DMS53 treated with DMSO at 0.1 percent for 48 hours (cell line): ENCODE measurements around the gene ATG10.
A peak's percentile ranks its signal among the peaks of the same experiment; 100 is the strongest.

Source experiments
- DNase-seq: peaks from one replicate; lab custom pipeline; 2025; ENCODE audit not compliant: unreplicated experiment; lab: John Stamatoyannopoulos, UW

Gene ATG10

DNA sequence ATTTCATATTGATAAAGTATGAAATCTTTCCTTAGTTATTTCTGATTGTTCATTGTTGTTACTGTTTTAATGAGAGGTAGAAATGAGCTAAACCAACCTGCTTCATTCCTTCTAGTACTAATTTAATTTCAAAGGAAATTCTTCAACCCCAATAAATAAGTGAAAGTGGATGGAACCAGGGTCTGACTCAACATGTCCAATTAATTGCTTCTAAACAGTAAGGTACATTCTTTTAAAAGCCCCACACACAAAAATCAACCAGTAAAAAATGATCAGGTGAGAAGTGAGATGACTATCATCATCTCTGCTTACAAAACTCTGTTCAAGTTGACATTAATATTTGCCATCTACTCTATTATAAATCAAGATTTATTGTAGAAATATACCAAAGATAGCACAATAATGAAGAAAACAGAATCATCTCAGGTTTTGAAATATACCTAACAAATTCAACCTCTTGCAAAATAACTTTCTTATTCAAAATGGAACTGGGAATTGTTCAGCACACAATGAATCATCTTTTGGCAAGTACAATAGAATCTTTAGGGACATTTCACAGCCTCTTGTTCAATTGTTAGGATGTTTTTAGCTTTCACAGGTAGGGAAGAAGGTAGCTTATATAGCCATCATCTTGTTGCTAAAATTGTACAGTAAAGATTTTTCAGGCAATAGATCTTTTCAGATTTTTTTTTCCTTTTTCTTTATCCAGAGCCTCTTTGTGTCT lies 191.8 kb downstream of the ATG10 start:
- no peak for DNase-seq

- peak; percentile 29 for DNase-seq
Measured at GRCh38 chr5:82164176-82164976, 192.6 kb downstream of the ATG10 start.

DNA sequence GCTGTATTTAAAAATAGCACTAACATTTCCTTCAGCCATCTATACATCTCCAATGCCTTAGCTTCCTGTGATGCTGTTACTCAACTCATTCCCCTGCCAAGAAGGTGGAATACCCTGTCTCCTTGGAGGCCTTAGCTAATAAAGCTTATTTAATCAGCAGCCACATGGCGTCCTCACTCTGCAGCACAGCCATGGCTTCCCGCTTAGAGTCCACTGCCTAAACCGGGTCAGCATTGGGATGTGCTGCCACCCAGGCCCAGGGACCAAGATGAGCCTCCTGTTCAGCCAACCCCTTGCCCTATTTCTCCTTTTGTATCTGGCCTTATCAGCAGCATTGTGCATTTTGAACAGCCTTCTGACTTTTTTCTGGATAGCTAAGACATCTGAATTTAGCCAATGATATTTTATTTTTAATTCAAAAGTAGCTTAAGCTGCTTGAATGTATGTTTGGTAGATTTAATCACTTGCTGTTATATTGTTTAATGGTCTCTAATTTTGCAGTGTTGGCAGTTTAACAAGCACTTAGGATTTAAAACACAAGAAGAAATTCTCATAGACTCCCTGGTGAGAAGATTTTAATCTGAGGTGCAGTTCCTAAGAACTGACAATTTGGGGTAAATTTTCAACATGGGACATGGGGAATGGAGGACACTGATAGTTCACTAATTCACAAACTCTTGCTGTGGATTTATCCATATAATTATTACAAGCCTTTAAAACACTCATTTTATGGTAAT lies 193.3 kb downstream of the ATG10 start:
- peak; percentile 12 for DNase-seq

DNA sequence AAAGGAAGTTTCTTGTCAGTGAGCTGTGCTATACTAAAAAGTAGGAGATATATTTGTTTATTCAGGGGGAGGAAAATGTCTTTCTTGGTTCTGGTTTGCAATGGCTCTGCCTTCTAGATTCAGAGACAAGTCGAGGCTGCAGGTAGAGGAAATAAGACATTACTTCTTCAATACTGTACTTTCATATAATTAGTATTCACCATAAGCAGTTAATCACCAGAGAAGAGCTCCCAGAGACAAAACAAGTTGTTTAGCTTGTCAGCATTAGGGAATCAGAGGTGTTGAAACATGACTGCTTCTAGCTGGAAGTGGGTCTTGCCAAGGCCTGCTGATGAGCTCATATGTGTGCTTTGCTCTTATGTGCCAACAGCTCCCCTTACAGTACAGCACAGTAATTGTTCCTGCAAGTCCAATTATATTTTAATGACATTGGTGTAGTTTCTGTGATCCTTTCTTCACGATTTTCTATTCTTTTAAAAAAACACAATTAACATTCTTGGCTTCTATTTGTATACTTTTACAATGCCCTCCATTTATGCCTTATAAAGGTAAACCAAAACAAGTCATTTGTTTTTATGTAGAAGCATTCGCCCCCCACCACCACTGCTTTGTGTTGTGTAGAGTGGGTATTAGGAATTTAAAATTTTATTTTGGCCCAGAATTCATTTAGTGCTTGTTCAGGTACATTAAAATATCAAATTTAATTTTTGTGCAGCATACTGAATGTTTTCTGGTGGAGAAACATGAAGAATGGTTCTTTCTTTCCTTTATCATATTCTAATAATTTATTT lies 194.1 kb downstream of the ATG10 start:
- DNase-seq: peak; percentile 86

- DNase-seq: no peak
Measured at GRCh38 chr5:82167372-82167935, 195.6 kb downstream of the ATG10 start.

DNA sequence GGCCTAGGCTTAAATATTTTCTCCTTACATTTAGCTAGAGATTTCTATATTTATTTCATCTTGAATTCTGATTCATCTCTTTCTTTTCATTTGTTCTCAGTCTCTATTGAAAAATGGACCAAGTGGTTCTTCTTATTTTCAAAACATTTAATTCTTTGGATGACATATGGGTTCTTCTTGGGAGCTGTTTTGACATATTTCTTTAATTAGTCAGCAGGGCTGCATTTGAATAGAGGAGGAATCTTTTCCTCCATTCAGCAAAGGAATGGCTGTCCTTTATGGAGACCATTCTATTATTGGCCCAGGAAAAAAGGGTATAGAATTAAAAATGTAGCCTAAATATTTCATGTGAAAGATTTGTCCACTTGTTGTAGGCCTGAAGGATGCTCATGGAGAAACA lies 196.5 kb downstream of the ATG10 start:
- DNase-seq: no peak

DNA sequence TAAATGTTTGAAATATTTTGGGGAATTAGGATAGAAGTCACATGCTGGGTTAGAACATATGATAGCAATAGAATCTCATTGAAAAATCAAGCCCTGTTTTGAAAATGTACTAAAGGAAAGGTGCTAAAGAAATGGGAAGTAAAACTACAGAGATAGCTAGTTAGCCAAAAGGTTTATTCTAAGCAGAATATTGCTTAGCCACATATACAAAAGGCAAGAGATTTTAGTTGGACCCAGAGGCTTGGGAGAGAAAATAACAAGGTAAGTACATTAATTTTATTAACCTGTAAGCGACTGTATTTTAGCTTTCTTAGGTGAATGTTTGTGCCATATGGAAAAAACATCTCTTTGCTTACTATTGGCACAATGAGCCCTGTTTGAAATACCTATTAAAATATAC lies 198.1 kb downstream of the ATG10 start:
- no peak for DNase-seq

- DNase-seq: peak; percentile 23
Measured at GRCh38 chr5:82174128-82174918, 202.5 kb downstream of the ATG10 start.

DNA sequence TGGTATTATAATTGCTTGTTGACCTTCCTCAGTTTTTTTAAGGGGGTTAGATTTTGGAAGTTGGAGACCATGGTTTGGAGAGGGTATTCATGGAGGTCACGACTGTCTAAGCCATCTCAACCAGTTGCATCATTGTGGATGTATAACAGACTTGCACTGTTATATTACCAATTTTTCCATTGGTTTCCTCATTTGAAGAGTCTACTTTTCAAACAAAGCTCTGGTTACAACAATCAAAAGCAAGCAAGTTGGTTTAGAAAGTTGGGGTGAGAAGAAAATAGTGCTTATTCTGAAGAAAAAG lies 203.0 kb downstream of the ATG10 start:
- DNase-seq: no peak

GRCh38 chr5:82176115-82176814 lies 204.4 kb downstream of the ATG10 start:
- DNase-seq: no peak

- no peak for DNase-seq
Measured at GRCh38 chr5:82178378-82178777, 206.6 kb downstream of the ATG10 start.

- no peak for DNase-seq
Measured at GRCh38 chr5:82182662-82183061, 210.8 kb downstream of the ATG10 start.

DNA sequence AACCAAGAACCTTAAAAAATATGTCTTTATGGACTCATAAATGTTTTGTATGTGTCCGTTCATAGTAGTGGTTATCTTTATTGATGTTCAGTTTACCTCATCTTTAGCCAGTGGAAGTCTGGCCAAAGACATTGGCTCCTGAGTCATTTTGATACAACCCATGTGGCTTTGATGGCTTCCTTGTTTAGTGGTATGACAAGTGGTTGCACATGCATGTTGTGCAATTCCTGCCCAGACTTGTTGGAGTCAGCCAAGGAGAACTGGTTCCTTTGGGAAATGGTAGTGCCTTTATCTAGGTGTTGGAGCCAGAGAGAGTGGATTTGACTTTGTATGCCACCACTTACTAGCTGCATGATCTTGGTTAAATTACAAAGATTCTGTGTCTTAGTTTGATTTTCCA lies 212.0 kb downstream of the ATG10 start:
- no peak for DNase-seq

DNA sequence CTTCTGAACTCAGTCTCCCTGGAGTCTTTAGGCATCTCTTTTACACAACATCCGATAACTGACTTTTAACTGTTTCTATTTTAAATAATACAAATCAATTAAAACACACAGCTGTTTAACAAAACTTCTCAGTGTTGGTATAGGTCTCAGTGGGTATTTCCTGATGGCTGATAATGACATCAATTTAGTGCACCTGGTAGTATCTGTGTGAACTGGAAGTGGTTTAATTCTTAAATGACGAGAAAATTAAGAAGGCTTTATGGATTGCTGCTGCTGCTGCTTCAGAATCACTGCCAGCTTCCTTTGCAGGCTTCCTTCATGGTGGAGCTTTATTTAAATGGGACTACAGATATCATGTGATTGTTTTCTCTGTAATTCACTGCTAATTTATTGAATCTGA lies 214.0 kb downstream of the ATG10 start:
- DNase-seq: no peak

- DNase-seq: no peak
Measured at GRCh38 chr5:82197550-82197949, 225.7 kb downstream of the ATG10 start.

- DNase-seq: no peak
Measured at GRCh38 chr5:82204567-82204966, 232.7 kb downstream of the ATG10 start.

DNA sequence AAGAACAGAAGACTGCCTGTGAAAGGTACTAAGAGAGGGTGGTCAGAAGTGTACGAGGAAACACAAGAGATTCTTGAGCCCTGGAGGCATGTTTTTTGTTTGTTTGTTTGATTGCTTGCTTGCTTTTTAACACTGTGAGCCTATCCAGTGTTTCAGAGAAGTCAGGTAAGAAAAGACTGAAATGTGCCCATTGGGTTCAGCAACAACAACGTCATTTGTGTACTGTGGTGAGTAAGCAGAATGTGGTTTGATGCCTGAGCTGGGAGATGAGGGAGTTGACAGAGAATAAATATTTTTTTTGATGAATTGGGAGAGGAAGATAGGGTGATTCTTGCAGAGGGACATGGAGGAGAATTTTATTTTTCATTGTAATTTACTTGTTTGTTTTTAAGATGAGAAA lies 233.2 kb downstream of the ATG10 start:
- no peak for DNase-seq

GRCh38 chr5:82208371-82208770 lies 236.5 kb downstream of the ATG10 start:
- DNase-seq: no peak

GRCh38 chr5:82211855-82212572 lies 240.2 kb downstream of the ATG10 start:
- DNase-seq: no peak
